ENCODE data around the gene CCBE1.
A peak's percentile ranks its signal among the peaks of the same experiment; 100 is the strongest.

- no peak for TF ChIP-seq CTCF (IDR thresholded peaks at IDR 0.05)
- TF ChIP-seq POLR2A (IDR thresholded peaks at IDR 0.05), result no peak
- TF ChIP-seq POLR2AphosphoS5 (IDR thresholded peaks at IDR 0.05), result peak in 1 of 4 donors; percentile 34
- no peak for TF ChIP-seq EP300 (IDR thresholded peaks at IDR 0.05)
Measured at GRCh38 chr18:59701272-59701671, 4.0 kb upstream of the CCBE1 start.
